NCI-H187 (cell line): ENCODE data around the gene SMOC1.

Experiments
- DNase-seq, 2 experiments: peaks; one replicate each; lab custom pipeline; 2025; lab: John Stamatoyannopoulos, UW

The SMOC1 gene

GRCh38 chr14:69943084-69943780 lies 64.0 kb downstream of the SMOC1 start:
- DNase-seq: no peak

- no peak for DNase-seq
These were observed 66.1 kb downstream of the SMOC1 start for GRCh38 chr14:69945347-69945746.

- DNase-seq: no peak
These were observed 66.7 kb downstream of the SMOC1 start for GRCh38 chr14:69945912-69946311.

GRCh38 chr14:69948351-69948750 lies 69.1 kb downstream of the SMOC1 start:
- DNase-seq: no peak

GRCh38 chr14:69951263-69951662 lies 72.0 kb downstream of the SMOC1 start:
- no peak for DNase-seq

DNA sequence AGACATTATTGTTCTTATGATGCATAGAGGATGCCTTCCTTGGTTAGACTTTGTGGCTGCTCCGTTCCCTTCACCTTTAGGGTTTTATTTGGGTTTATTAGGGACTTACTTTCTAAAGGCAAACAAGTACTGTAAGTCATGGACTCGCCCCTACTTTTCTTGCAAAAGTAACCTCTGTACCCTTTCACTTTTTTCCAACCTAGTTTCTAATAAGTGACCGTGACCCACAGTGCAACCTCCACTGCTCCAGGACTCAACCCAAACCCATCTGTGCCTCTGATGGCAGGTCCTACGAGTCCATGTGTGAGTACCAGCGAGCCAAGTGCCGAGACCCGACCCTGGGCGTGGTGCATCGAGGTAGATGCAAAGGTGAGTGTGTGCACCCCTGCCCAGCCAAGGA lies 72.7 kb downstream of the SMOC1 start:
- DNase-seq: no peak

GRCh38 chr14:69953266-69953915 lies 74.2 kb downstream of the SMOC1 start:
- DNase-seq: no peak

- DNase-seq: no peak
These were observed 76.9 kb downstream of the SMOC1 start for GRCh38 chr14:69955855-69956845.

DNA sequence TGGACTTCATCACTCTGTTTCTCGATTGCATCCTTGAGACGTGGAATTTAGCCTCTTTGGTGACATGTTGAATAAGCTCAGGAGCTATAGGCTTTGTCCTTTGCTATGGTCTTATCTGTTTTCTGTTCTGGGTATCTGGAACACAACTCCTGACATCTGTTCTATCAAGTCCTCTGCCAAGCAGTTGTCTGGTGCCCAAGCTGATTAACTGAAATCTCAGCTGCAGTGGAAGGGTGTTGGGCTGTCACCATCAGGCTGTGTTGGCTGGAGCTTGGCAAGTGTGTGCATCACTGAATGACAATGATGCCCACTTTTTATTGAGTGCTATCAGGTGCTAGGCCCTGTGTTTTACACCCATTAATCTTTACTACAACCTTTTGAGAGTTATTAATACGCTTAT lies 77.8 kb downstream of the SMOC1 start:
- no peak for DNase-seq

DNA sequence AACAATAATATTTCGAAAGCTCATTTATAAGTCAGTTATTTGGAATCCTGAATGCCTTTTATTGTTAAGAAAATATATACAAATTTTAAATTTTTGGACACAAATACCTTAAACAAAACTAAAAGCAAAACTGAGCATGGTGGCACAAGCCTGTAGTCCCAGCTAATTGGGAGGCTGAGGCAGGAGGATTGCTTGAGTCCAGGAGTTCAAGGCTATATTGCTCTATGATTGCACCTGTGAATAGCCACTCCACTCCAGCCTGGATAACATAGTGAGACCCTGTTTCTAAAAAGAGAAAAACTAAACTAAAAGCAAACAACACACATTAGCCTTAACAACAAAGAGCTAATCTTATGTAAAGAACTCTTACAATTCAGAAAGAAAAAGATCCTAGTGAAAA lies 78.8 kb downstream of the SMOC1 start:
- no peak for DNase-seq

DNA sequence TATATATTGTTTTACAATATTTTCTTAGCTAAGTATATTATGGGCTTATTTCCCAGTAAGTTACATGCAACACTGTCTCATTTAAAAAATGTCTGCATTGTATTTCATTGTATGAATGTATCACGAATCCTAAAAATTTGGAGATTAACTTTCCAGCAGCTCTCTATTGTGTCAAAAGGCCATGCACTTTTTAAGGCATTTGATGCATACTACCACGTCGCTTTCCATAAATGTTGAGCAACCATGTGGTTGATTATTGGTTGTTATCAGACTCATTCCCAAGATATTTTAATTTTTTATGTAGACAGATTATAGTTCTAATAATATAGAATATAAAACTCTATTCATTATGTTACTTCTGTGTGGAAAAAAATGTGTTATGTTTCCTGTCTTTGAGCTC lies 79.9 kb downstream of the SMOC1 start:
- no peak for DNase-seq

DNA sequence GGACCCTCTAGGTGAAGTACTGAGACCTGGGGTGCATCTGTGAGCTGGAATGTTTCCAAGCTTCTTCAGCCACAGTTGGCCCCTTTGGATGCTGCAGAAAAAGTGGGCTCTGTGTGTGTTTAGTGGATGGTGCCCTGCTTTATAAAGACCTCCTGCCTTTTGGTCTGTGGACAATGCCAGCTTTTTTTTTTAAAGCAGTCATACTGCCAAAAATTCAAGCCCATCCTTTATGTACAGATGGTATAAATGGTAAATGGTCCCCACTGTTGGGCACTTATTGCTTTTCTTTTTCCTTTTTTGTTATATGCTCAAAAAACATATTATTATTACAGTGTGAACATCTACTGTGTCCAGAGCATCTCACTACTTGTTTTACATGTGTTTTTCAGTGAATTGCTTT lies 81.1 kb downstream of the SMOC1 start:
- DNase-seq: no peak

GRCh38 chr14:69963966-69964365 lies 84.8 kb downstream of the SMOC1 start:
- DNase-seq: no peak

GRCh38 chr14:69964841-69965240 lies 85.6 kb downstream of the SMOC1 start:
- no peak for DNase-seq

DNA sequence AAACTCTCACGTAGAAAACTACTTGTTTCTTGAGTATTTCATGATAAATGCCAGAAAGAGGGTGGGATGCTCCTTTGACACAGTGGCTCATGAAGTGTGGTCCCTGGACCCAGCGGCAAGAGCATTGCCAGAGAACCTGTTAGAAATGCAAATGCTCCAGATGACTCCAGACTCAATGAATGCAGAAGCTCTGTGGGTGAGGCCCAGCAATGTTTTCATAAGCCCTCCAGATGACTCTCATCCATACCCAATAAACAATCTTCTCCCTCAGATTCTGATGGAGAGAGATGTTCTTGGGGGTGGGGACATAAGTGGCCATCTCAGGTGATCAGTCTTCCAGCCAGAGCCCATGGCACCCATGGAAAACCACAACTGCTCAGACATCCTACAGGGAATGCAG lies 88.9 kb downstream of the SMOC1 start:
- DNase-seq: no peak

DNA sequence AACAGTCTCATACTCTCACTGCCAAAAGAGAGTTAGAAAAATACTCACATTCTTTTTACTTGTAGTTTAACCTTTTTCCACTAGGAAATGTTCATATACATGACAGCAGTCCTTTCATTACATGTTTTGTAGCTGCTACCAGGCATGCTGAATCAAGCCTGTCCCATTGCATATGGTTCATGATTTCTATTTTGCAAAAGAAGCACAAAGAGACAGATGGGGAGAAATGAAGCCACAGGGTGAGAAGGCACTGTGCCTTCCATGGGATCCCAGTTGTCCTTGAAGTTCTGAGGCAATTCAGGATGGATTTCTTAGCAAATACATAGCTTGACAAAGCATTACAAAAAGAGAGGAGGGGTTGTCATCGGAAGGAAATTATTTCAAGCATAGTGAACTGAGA lies 89.5 kb downstream of the SMOC1 start:
- no peak for DNase-seq

- DNase-seq: no peak
These were observed 93.5 kb downstream of the SMOC1 start for GRCh38 chr14:69972755-69973154.

- DNase-seq: no peak
These were observed 94.6 kb downstream of the SMOC1 start for GRCh38 chr14:69973846-69974245.

GRCh38 chr14:69979882-69980281 lies 100.7 kb downstream of the SMOC1 start:
- DNase-seq: no peak

DNA sequence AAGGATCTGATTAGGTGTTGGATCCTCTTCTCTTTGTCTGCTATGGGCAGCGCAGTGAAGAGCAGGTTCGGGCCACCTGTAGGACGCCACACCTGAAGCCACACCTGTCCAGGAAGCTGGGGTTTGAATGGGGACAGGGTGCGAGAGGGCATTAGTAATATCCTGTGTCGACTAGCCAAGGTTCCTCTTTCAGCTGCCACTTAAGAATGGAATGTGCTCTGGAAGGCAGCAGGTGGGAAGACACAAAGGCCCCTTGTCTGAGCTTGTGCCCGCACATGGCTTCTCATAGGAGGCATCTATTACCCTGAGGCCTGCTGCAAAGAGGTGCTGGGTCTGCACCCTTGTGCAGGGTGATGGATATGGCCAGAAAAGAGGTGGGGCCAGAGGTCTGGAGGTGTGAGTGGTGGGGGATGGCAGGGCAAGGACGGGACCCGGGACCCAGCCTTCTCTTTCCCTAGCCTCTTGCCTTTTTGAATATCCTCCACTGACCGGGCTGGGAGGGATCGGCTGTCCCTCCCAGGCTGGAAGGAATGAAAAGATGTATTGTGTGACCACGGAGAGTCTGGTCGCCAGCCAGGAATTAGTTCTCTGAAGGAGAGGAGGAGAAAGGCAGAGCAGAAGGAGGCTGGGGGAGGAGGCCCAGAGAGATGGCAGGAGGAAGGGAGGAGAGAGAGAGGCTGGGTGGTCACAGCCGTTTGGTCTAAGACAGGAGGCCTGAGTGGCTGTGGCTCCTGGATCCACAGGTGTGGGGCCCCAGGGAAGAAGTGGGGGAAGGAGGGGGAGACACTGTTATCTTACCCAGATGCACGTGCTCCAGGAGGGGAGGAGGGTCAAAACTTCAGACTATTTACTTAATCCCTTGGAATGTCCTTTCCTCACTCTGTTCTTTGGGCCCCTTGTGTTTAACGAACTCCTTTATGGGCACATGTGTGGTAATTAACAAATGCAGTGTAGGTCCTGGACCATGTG lies 101.5 kb downstream of the SMOC1 start:
- DNase-seq: no peak

GRCh38 chr14:69982220-69982839 lies 103.1 kb downstream of the SMOC1 start:
- DNase-seq: no peak
